Activated naive CD4-positive, alpha-beta T cell treated with anti-CD3 and anti-CD28 coated beads, Interleukin-2, amount 50 U/mL, for 24 hours (primary cell): Measurements from ENCODE around the gene FAM193B.
"Not testable (repeated sequence)": the region's sequence is repeated elsewhere in the genome, so short reads cannot be mapped to it uniquely, and the experiment has no call there.

Experiments
- H3K27ac Mint-ChIP-seq: one replicate; pipeline ENCODE4 v1.8.0; 2021; ENCODE audit warnings: mild to moderate bottlenecking, mixed read lengths
- H3K27me3 Mint-ChIP-seq: one replicate; pipeline ENCODE4 v1.8.0; 2021; ENCODE audit warnings: mixed read lengths
- H3K36me3 Mint-ChIP-seq: one replicate; pipeline ENCODE4 v1.8.0; 2021; ENCODE audit warnings: mixed read lengths
- H3K4me1 Mint-ChIP-seq: one replicate; pipeline ENCODE4 v1.8.0; 2021; ENCODE audit warnings: mixed read lengths
- H3K4me3 Mint-ChIP-seq: one replicate; pipeline ENCODE4 v1.8.0; 2021; ENCODE audit warnings: mild to moderate bottlenecking, mixed read lengths
- H3K9me3 Mint-ChIP-seq: one replicate; pipeline ENCODE4 v1.8.0; 2021; ENCODE audit warnings: mixed read lengths

FAM193B gene

GRCh38 chr5:177534433-177534832 lies 19.9 kb downstream of the FAM193B start:
- H3K36me3 Mint-ChIP-seq: peaks cover 13% of the 10 kb centered on the region
- not testable (repeated sequence) for H3K9me3 Mint-ChIP-seq, H3K27me3 Mint-ChIP-seq, H3K4me3 Mint-ChIP-seq, H3K27ac Mint-ChIP-seq, H3K4me1 Mint-ChIP-seq

GRCh38 chr5:177531209-177531940 lies 23.0 kb downstream of the FAM193B start:
- Mint-ChIP-seq H3K27me3 (no peaks in the 10 kb centered on the region), H3K9me3 (no peaks in the 10 kb centered on the region), H3K4me1 (no peaks in the 10 kb centered on the region), H3K36me3 (peaks cover 8% of the 10 kb centered on the region), H3K4me3 (no peak overlapping the region), H3K27ac (no peak overlapping the region)

- Mint-ChIP-seq H3K9me3 (no peaks in the 10 kb centered on the region), H3K27me3 (no peaks in the 10 kb centered on the region), H3K4me3 (no peak overlapping the region), H3K4me1 (no peaks in the 10 kb centered on the region), H3K27ac (peak overlapping the region; percentile 67), H3K36me3 (peaks cover 8% of the 10 kb centered on the region)
These were observed 23.7 kb downstream of the FAM193B start for GRCh38 chr5:177530638-177531037.

- Mint-ChIP-seq H3K9me3 (no peaks in the 10 kb centered on the region), H3K27ac (peak overlapping the region; percentile 53), H3K36me3 (peaks cover 8% of the 10 kb centered on the region), H3K4me1 (no peaks in the 10 kb centered on the region), H3K4me3 (no peak overlapping the region), H3K27me3 (no peaks in the 10 kb centered on the region)
These were observed 24.8 kb downstream of the FAM193B start for GRCh38 chr5:177529247-177530203.

- H3K27ac Mint-ChIP-seq: no peak overlapping the region
- H3K4me3 Mint-ChIP-seq: no peak overlapping the region
- no peaks in the 10 kb centered on the region for H3K27me3 Mint-ChIP-seq
- H3K4me1 Mint-ChIP-seq: no peaks in the 10 kb centered on the region
- H3K9me3 Mint-ChIP-seq: no peaks in the 10 kb centered on the region
- H3K36me3 Mint-ChIP-seq: peaks cover 8% of the 10 kb centered on the region
These were observed 25.7 kb downstream of the FAM193B start for GRCh38 chr5:177528631-177529030.

- Mint-ChIP-seq H3K36me3 (peaks cover 8% of the 10 kb centered on the region), H3K4me3 (no peak overlapping the region), H3K27me3 (no peaks in the 10 kb centered on the region), H3K4me1 (no peaks in the 10 kb centered on the region), H3K27ac (no peak overlapping the region), H3K9me3 (no peaks in the 10 kb centered on the region)
These were observed 26.8 kb downstream of the FAM193B start for GRCh38 chr5:177527595-177527994.

- Mint-ChIP-seq H3K4me1 (no peaks in the 10 kb centered on the region), H3K36me3 (peaks cover 6% of the 10 kb centered on the region), H3K9me3 (no peaks in the 10 kb centered on the region), H3K4me3 (no peak overlapping the region), H3K27ac (no peak overlapping the region), H3K27me3 (no peaks in the 10 kb centered on the region)
These were observed 27.6 kb downstream of the FAM193B start for GRCh38 chr5:177526791-177527190.

- Mint-ChIP-seq H3K9me3 (no peaks in the 10 kb centered on the region), H3K36me3 (peaks cover 5% of the 10 kb centered on the region), H3K4me3 (no peak overlapping the region), H3K27ac (no peak overlapping the region), H3K27me3 (no peaks in the 10 kb centered on the region), H3K4me1 (peaks cover 6% of the 10 kb centered on the region)
These were observed 28.2 kb downstream of the FAM193B start for GRCh38 chr5:177526191-177526590.

- Mint-ChIP-seq H3K36me3 (no peaks in the 10 kb centered on the region), H3K27ac (no peak overlapping the region), H3K9me3 (no peaks in the 10 kb centered on the region), H3K4me1 (peaks cover 16% of the 10 kb centered on the region), H3K4me3 (no peak overlapping the region), H3K27me3 (no peaks in the 10 kb centered on the region)
These were observed 29.3 kb downstream of the FAM193B start for GRCh38 chr5:177524941-177525655.

GRCh38 chr5:177524539-177524900 lies 29.8 kb downstream of the FAM193B start:
- no peaks in the 10 kb centered on the region for H3K36me3 Mint-ChIP-seq
- no peaks in the 10 kb centered on the region for H3K9me3 Mint-ChIP-seq
- peaks cover 22% of the 10 kb centered on the region for H3K4me1 Mint-ChIP-seq
- H3K27me3 Mint-ChIP-seq: no peaks in the 10 kb centered on the region
- H3K27ac Mint-ChIP-seq: no peak overlapping the region
- H3K4me3 Mint-ChIP-seq: no peak overlapping the region

GRCh38 chr5:177523711-177524538 lies 30.4 kb downstream of the FAM193B start:
- H3K9me3 Mint-ChIP-seq: no peaks in the 10 kb centered on the region
- no peak overlapping the region for H3K4me3 Mint-ChIP-seq
- peaks cover 28% of the 10 kb centered on the region for H3K4me1 Mint-ChIP-seq
- H3K27ac Mint-ChIP-seq: no peak overlapping the region
- no peaks in the 10 kb centered on the region for H3K36me3 Mint-ChIP-seq
- H3K27me3 Mint-ChIP-seq: no peaks in the 10 kb centered on the region

GRCh38 chr5:177520916-177521513 lies 33.3 kb downstream of the FAM193B start:
- Mint-ChIP-seq H3K9me3 (no peaks in the 10 kb centered on the region), H3K27ac (peak overlapping the region; percentile 70), H3K36me3 (peaks cover 4% of the 10 kb centered on the region), H3K4me1 (peaks cover 41% of the 10 kb centered on the region), H3K27me3 (no peaks in the 10 kb centered on the region), H3K4me3 (peak overlapping the region; percentile 3)

GRCh38 chr5:177520271-177520670 lies 34.1 kb downstream of the FAM193B start:
- Mint-ChIP-seq H3K4me3 (no peak overlapping the region), H3K4me1 (peaks cover 48% of the 10 kb centered on the region), H3K27me3 (no peaks in the 10 kb centered on the region), H3K9me3 (no peaks in the 10 kb centered on the region), H3K36me3 (peaks cover 6% of the 10 kb centered on the region), H3K27ac (peak overlapping the region; percentile 62)

- H3K4me3 Mint-ChIP-seq: peak overlapping the region; percentile 33
- peaks cover 51% of the 10 kb centered on the region for H3K4me1 Mint-ChIP-seq
- peak overlapping the region; percentile 83 for H3K27ac Mint-ChIP-seq
- H3K9me3 Mint-ChIP-seq: no peaks in the 10 kb centered on the region
- H3K27me3 Mint-ChIP-seq: no peaks in the 10 kb centered on the region
- H3K36me3 Mint-ChIP-seq: peaks cover 9% of the 10 kb centered on the region
These were observed 34.7 kb downstream of the FAM193B start for GRCh38 chr5:177519463-177520235.
